ENCODE results near the gene POU5F2. TPM values are rescaled to one million over a fixed set of nuclear protein-coding genes. Genes with fewer than 3 reads are reported as not detected.

POU5F2 gene
- total and polyA plus RNA-seq, 9 of the 15 experiments (the other 6 are each of a cell fraction or from before 2014, with no cell fraction given), result 0.01 to 0.40 (median 0.18) TPM; not detected in 2

- ChIA-PET CTCF (ENCODE audit: low intra/inter-chr PET ratio) (interaction anchor here (0.6 kb wide), 1 partner anchor 277 kb away, joined by 3 read pairs; no protein-coding TSS in a partner anchor), POLR2A (interaction anchor here (1.0 kb wide), 1 partner anchor 90 kb away, joined by 3 read pairs; no protein-coding TSS in a partner anchor)
- Histone ChIP-seq H3K27ac (ENCODE audit: extremely low read depth, low read depth, low read length) (no peak overlapping the region), H3K79me2 (ENCODE audit: control insufficient read depth, insufficient read depth, low read length) (no peaks in the 10 kb centered on the region), H3K9me1 (ENCODE audit: control insufficient read depth, insufficient read depth, low read length) (no peaks in the 10 kb centered on the region), H4K20me1 (replicated peaks; ENCODE audit: control insufficient read depth, insufficient read depth, low read length) (no peaks in the 10 kb centered on the region), H2AFZ (ENCODE audit: low read depth, low read length) (no peak overlapping the region), H3K36me3 (ENCODE audit: control insufficient read depth, insufficient read depth, low read length) (no peaks in the 10 kb centered on the region), H3K4me2 (ENCODE audit: insufficient read depth, low read length) (no peak overlapping the region), H3K27me3 (ENCODE audit: control insufficient read depth in 2 of 2, insufficient read depth in 2 of 2, low read length in 2 of 2) (no peaks in the 10 kb centered on the region), H3K4me1 (replicated peaks in 1 of 2; ENCODE audit: control insufficient read depth in 2 of 2, insufficient read depth in 2 of 2, low read length in 2 of 2) (no peaks in the 10 kb centered on the region), H3K9ac (ENCODE audit: insufficient read depth in 1 of 2, low read depth in 2 of 2, low read length in 2 of 2) (no peak overlapping the region), H3K4me3 (no peak overlapping the region), H3K9me3 (replicated peaks; ENCODE audit: control insufficient read depth, insufficient read depth, low read depth, low read length) (no peaks in the 10 kb centered on the region)
- BruUV-seq (replicated peaks), result no TSS peak
- FAIRE-seq (no peak), ATAC-seq (no peak), DNase-seq (ENCODE audit: extremely low read depth in 1 of 4, low spot score in 3 of 4) (no peak)
- WGBS (ENCODE audit: insufficient coverage, low coverage, missing lambda C conversion rate), result 9% methylated on average over 4 of the region's 4 CpGs
- TF ChIP-seq HNRNPH1 (optimal IDR thresholded peaks at IDR 0.05; ENCODE audit: low read depth, low read length), result no peak
- in situ Hi-C loops (cut with MboI), result no loop called here
- intact Hi-C loops (cut with micrococcal nuclease), result no loop called here
Measured at GRCh38 chr5:93717162-93717561, 24.2 kb downstream of the POU5F2 start.

DNA sequence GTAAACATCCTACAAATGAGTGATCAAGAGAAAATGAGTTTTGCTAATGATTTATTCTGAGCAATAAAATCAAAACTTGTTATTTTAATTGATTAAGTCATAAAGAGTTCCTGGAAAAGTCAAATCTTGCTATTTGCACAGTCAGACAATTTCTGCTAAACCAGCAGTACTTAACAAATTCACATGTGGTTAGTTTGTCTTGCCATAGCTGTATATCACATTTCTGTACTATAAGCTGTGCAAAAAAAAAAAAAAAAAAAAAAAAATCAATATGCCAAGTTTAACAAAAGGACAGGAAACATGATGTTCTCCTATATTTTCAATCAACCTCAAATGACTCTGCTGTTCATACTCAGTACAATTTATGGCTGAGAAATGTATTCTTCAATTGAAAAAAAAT lies 24.9 kb downstream of the POU5F2 start:
- no peak for TF ChIP-seq CEBPG (CRISPR knock-in tag; IDR thresholded peaks at IDR 0.05)
- no peak for TF ChIP-seq CEBPG (tag; conservative IDR thresholded peaks at IDR 0.05 in 1 of 2, IDR thresholded peaks at IDR 0.05 in 1 of 2)
- TF ChIP-seq, protein P1, sequence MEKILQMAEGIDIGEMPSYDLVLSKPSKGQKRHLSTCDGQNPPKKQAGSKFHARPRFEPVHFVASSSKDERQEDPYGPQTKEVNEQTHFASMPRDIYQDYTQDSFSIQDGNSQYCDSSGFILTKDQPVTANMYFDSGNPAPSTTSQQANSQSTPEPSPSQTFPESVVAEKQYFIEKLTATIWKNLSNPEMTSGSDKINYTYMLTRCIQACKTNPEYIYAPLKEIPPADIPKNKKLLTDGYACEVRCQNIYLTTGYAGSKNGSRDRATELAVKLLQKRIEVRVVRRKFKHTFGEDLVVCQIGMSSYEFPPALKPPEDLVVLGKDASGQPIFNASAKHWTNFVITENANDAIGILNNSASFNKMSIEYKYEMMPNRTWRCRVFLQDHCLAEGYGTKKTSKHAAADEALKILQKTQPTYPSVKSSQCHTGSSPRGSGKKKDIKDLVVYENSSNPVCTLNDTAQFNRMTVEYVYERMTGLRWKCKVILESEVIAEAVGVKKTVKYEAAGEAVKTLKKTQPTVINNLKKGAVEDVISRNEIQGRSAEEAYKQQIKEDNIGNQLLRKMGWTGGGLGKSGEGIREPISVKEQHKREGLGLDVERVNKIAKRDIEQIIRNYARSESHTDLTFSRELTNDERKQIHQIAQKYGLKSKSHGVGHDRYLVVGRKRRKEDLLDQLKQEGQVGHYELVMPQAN (IDR thresholded peaks at IDR 0.05; ENCODE audit: borderline replicate concordance), result no peak
- TF ChIP-seq NFE2 (IDR thresholded peaks at IDR 0.05; ENCODE audit: low read depth), result no peak
- TF ChIP-seq TFAM (CRISPR knock-in tag; conservative IDR thresholded peaks at IDR 0.05), result no peak
- TF ChIP-seq RBM15 (IDR thresholded peaks at IDR 0.05; ENCODE audit: insufficient read depth, low read length), result no peak
- TF ChIP-seq, protein P2, sequence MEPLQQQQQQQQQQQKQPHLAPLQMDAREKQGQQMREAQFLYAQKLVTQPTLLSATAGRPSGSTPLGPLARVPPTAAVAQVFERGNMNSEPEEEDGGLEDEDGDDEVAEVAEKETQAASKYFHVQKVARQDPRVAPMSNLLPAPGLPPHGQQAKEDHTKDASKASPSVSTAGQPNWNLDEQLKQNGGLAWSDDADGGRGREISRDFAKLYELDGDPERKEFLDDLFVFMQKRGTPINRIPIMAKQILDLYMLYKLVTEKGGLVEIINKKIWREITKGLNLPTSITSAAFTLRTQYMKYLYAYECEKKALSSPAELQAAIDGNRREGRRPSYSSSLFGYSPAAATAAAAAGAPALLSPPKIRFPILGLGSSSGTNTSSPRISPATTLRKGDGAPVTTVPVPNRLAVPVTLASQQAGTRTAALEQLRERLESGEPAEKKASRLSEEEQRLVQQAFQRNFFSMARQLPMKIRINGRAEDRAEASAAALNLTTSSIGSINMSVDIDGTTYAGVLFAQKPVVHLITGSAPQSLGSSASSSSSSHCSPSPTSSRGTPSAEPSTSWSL (CRISPR knock-in tag; IDR thresholded peaks at IDR 0.05; ENCODE audit: borderline replicate concordance), result no peak
- TF ChIP-seq NONO (IDR thresholded peaks at IDR 0.05; ENCODE audit: low read depth in 2 of 2, low read length in 1 of 2), result no peak
- no peak for TF ChIP-seq ZNF589 (CRISPR knock-in tag; IDR thresholded peaks at IDR 0.05; ENCODE audit: low read depth)
- TF ChIP-seq, protein P3, sequence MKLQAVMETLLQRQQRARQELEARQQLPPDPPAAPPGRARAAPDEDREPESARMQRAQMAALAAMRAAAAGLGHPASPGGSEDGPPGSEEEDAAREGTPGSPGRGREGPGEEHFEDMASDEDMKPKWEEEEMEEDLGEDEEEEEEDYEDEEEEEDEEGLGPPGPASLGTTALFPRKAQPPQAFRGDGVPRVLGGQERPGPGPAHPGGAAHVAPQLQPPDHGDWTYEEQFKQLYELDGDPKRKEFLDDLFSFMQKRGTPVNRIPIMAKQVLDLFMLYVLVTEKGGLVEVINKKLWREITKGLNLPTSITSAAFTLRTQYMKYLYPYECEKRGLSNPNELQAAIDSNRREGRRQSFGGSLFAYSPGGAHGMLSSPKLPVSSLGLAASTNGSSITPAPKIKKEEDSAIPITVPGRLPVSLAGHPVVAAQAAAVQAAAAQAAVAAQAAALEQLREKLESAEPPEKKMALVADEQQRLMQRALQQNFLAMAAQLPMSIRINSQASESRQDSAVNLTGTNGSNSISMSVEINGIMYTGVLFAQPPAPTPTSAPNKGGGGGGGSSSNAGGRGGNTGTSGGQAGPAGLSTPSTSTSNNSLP (IDR thresholded peaks at IDR 0.05; ENCODE audit: borderline replicate concordance, low read depth, low read length), result no peak
- in situ Hi-C loops (cut with MboI), result no loop called here
- Histone ChIP-seq H2AFZ (ENCODE audit: low read depth, low read length) (no peak overlapping the region), H4K20me1 (replicated peaks; ENCODE audit: control insufficient read depth, insufficient read depth, low read length) (no peaks in the 10 kb centered on the region), H3K4me1 (replicated peaks in 1 of 2; ENCODE audit: control insufficient read depth in 2 of 2, insufficient read depth in 2 of 2, low read length in 2 of 2) (no peaks in the 10 kb centered on the region), H3K9me3 (replicated peaks; ENCODE audit: control insufficient read depth, insufficient read depth, low read depth, low read length) (no peaks in the 10 kb centered on the region), H3K4me3 (no peak overlapping the region), H3K9me1 (ENCODE audit: control insufficient read depth, insufficient read depth, low read length) (no peaks in the 10 kb centered on the region), H3K9ac (ENCODE audit: insufficient read depth in 1 of 2, low read depth in 2 of 2, low read length in 2 of 2) (no peak overlapping the region), H3K36me3 (ENCODE audit: control insufficient read depth, insufficient read depth, low read length) (no peaks in the 10 kb centered on the region), H3K27me3 (ENCODE audit: control insufficient read depth in 2 of 2, insufficient read depth in 2 of 2, low read length in 2 of 2) (no peaks in the 10 kb centered on the region), H3K4me2 (ENCODE audit: insufficient read depth, low read length) (no peak overlapping the region), H3K27ac (ENCODE audit: extremely low read depth, low read depth, low read length) (no peak overlapping the region), H3K79me2 (ENCODE audit: control insufficient read depth, insufficient read depth, low read length) (no peaks in the 10 kb centered on the region)
- ATAC-seq (no peak), FAIRE-seq (no peak), DNase-seq (ENCODE audit: extremely low read depth in 1 of 4, low spot score in 3 of 4) (no peak)
- ChIA-PET CTCF (ENCODE audit: low intra/inter-chr PET ratio) (no interaction called here), POLR2A (interaction anchor here (1.0 kb wide), 1 partner anchor 90 kb away, joined by 3 read pairs; no protein-coding TSS in a partner anchor)
- no TSS peak for BruUV-seq (replicated peaks)
- intact Hi-C loops (cut with micrococcal nuclease), result no loop called here

All from K562 (cell line).